Liver (tissue), 9 donors: ENCODE data around the gene SLC5A3. TPM values are rescaled to one million over a fixed set of nuclear protein-coding genes. Genes with fewer than 3 reads are reported as not detected.

Experiments used
- DNase-seq: peaks from one replicate; pipeline ENCODE4 v3.0.0-alpha.2; 2017; ENCODE audit warnings: low spot score
- H3K27ac ChIP-seq, 2 donors: one replicate each; pipeline ENCODE4 v1.7.0; 2013; ENCODE audit warnings: inconsistent platforms in 2 of 2, low read length in 2 of 2, control low read depth in 1 of 2, low read depth in 1 of 2, mild to moderate bottlenecking in 1 of 2
- H3K27me3 ChIP-seq, 4 donors: one replicate each; pipeline versions ENCODE4 v1.6.1 to v1.7.0; 2013; ENCODE audit warnings: low read length in 3 of 4, inconsistent platforms in 1 of 4, mild to moderate bottlenecking in 1 of 4, moderate library complexity in 1 of 4; ENCODE audit not compliant: control insufficient read depth in 4 of 4, insufficient read depth in 4 of 4
- H3K36me3 ChIP-seq, 4 donors: one replicate each; pipeline versions ENCODE4 v1.6.1 to v1.7.0; 2013; ENCODE audit warnings: low read length in 3 of 4, mild to moderate bottlenecking in 3 of 4, low read depth in 1 of 4, moderate library complexity in 1 of 4; ENCODE audit not compliant: control insufficient read depth in 4 of 4, insufficient read depth in 3 of 4
- H3K4me1 ChIP-seq, 4 donors: one replicate each; pipeline versions ENCODE4 v1.6.1 to v1.7.0; 2013; ENCODE audit warnings: low read length in 3 of 4, mild to moderate bottlenecking in 3 of 4, moderate library complexity in 1 of 4; ENCODE audit not compliant: control insufficient read depth in 4 of 4, insufficient read depth in 4 of 4
- H3K4me3 ChIP-seq, 3 donors: one replicate each; pipeline versions ENCODE4 v1.6.1 to v1.7.0; 2013; ENCODE audit warnings: low read length in 3 of 3, control low read depth in 1 of 3, low read depth in 1 of 3, mild to moderate bottlenecking in 1 of 3
- H3K9ac ChIP-seq, 2 donors: one replicate each; pipeline ENCODE4 v1.7.0; 2013; ENCODE audit warnings: low read length in 2 of 2, mild to moderate bottlenecking in 2 of 2, moderate library complexity in 2 of 2, control low read depth in 1 of 2, low read depth in 1 of 2
- H3K9me3 ChIP-seq, 4 donors: one replicate each; pipeline versions ENCODE4 v1.6.1 to v1.7.0; 2013; ENCODE audit warnings: low read length in 3 of 4; ENCODE audit not compliant: control insufficient read depth in 4 of 4
- FOXA2 ChIP-seq: IDR thresholded peaks from 2 replicates; pipeline ENCODE4 v1.6.1; 2016; ENCODE audit warnings: antibody characterized with exemption
- GABPA ChIP-seq, 2 donors: IDR thresholded peaks in 1 of 2; conservative IDR thresholded peaks in 1 of 2; 2 replicates each; pipeline ENCODE4 v1.6.1; 2016; ENCODE audit warnings: antibody characterized with exemption in 2 of 2, mild to moderate bottlenecking in 1 of 2, moderate library complexity in 1 of 2
- NR2F2 ChIP-seq: IDR thresholded peaks from 2 replicates; pipeline ENCODE4 v1.6.1; 2016; ENCODE audit warnings: antibody characterized with exemption
- RXRA ChIP-seq, 2 donors: IDR thresholded peaks; 2 replicates each; pipeline ENCODE4 v1.6.1; 2017 to 2018; ENCODE audit warnings: antibody characterized with exemption in 2 of 2, mild to moderate bottlenecking in 1 of 2
- YY1 ChIP-seq: IDR thresholded peaks from 2 replicates; pipeline ENCODE4 v1.6.1; 2016; ENCODE audit warnings: antibody characterized with exemption, mild to moderate bottlenecking
- WGBS: extraction: QIAGEN DNeasy Blood & Tissue Kit; methylation state at CpG from one replicate; pipeline ENCODE4 v1.1.7; 2013; 5-methylcytosine and 5-hydroxymethylcytosine counted together
- polyA plus RNA-seq, 2 donors: library from polyadenylated mRNA; stranded (reverse) in 1 of 2; unstranded in 1 of 2; fragments of 200-250 nt in 1 of 2; fragments of >200 nt in 1 of 2; fragmentation: Nextera tagmentation in 1 of 2; extraction: Ambion mirVana in 1 of 2; gene quantifications; one replicate each; pipeline versions ENCODE4 v1.2.1 to v1.2.3, GENCODE V29; 2013 to 2015
- total RNA-seq, 2 donors: library from RNA; depleted of rRNA; stranded (reverse); fragments of >200 nt; gene quantifications; one replicate each; pipeline ENCODE4 v1.2.3, GENCODE V29; 2014
- TF ChIP-seq, protein P1 (sequence below): IDR thresholded peaks from 2 replicates; pipeline ENCODE4 v1.6.1; 2016; ENCODE audit warnings: antibody characterized with exemption
- TF ChIP-seq, protein P2 (sequence below): IDR thresholded peaks from 2 replicates; pipeline ENCODE4 v1.6.1; 2016; ENCODE audit warnings: antibody characterized with exemption, mild to moderate bottlenecking
- TF ChIP-seq, protein P3 (sequence below): fragments of 150-350 bp; IDR thresholded peaks from 2 replicates; pipeline ENCODE4 v1.5.1; 2017; ENCODE audit warnings: improper control_type of control experiment, low read depth, low read length; ENCODE audit not compliant: missing input control
- TF ChIP-seq, protein P4 (sequence below): IDR thresholded peaks from 2 replicates; pipeline ENCODE4 v1.6.1; 2016; ENCODE audit warnings: antibody characterized with exemption
- TF ChIP-seq, protein P5 (sequence below): IDR thresholded peaks from 2 replicates; pipeline ENCODE4 v1.6.1; 2016; ENCODE audit warnings: antibody characterized with exemption
- donor health status: healthy.
- donor health status: healthy.
- donor health status: healthy.
- donor health status: healthy.
- donor health status: healthy.

The SLC5A3 gene
- total and polyA plus RNA-seq, 4 donors, result 1.5 to 16.6 (median 8.1) TPM

DNA sequence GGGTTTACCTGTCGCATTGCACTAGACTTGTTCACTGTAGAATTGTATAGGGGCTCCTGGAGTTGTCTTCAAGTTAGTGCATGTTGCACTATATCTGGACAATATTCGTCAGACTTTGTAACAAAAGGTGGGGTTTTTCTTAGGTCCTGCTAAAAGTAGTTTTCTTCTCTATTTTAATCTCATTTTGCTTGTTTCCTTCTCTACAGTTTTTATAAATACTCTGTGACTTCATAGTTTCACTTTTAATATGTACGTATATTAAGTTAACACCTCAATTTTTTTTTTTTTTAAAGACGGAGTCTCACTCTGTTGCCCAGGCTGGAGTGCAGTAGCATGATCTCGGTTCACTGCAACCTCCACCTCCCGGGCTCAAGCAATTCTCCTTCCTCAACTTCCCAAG is 26.5 kb upstream of the SLC5A3 start:
- no peaks in the 10 kb centered on the region for H3K4me1 ChIP-seq
- H3K36me3 ChIP-seq, result no peaks in the 10 kb centered on the region
- no peak for DNase-seq
- TF ChIP-seq, protein P1, sequence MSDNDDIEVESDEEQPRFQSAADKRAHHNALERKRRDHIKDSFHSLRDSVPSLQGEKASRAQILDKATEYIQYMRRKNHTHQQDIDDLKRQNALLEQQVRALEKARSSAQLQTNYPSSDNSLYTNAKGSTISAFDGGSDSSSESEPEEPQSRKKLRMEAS, result no peak
- TF ChIP-seq RXRA (IDR thresholded peaks at IDR 0.05), result no peak
- no peak for TF ChIP-seq GABPA (IDR thresholded peaks at IDR 0.05 in 1 of 2, conservative IDR thresholded peaks at IDR 0.05 in 1 of 2)
- TF ChIP-seq, protein P2, sequence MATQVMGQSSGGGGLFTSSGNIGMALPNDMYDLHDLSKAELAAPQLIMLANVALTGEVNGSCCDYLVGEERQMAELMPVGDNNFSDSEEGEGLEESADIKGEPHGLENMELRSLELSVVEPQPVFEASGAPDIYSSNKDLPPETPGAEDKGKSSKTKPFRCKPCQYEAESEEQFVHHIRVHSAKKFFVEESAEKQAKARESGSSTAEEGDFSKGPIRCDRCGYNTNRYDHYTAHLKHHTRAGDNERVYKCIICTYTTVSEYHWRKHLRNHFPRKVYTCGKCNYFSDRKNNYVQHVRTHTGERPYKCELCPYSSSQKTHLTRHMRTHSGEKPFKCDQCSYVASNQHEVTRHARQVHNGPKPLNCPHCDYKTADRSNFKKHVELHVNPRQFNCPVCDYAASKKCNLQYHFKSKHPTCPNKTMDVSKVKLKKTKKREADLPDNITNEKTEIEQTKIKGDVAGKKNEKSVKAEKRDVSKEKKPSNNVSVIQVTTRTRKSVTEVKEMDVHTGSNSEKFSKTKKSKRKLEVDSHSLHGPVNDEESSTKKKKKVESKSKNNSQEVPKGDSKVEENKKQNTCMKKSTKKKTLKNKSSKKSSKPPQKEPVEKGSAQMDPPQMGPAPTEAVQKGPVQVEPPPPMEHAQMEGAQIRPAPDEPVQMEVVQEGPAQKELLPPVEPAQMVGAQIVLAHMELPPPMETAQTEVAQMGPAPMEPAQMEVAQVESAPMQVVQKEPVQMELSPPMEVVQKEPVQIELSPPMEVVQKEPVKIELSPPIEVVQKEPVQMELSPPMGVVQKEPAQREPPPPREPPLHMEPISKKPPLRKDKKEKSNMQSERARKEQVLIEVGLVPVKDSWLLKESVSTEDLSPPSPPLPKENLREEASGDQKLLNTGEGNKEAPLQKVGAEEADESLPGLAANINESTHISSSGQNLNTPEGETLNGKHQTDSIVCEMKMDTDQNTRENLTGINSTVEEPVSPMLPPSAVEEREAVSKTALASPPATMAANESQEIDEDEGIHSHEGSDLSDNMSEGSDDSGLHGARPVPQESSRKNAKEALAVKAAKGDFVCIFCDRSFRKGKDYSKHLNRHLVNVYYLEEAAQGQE, result no peak
- TF ChIP-seq, protein P3, sequence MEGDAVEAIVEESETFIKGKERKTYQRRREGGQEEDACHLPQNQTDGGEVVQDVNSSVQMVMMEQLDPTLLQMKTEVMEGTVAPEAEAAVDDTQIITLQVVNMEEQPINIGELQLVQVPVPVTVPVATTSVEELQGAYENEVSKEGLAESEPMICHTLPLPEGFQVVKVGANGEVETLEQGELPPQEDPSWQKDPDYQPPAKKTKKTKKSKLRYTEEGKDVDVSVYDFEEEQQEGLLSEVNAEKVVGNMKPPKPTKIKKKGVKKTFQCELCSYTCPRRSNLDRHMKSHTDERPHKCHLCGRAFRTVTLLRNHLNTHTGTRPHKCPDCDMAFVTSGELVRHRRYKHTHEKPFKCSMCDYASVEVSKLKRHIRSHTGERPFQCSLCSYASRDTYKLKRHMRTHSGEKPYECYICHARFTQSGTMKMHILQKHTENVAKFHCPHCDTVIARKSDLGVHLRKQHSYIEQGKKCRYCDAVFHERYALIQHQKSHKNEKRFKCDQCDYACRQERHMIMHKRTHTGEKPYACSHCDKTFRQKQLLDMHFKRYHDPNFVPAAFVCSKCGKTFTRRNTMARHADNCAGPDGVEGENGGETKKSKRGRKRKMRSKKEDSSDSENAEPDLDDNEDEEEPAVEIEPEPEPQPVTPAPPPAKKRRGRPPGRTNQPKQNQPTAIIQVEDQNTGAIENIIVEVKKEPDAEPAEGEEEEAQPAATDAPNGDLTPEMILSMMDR, result no peak
- no peak overlapping the region for H3K4me3 ChIP-seq
- H3K27ac ChIP-seq, result no peak overlapping the region
- H3K9me3 ChIP-seq, result no peaks in the 10 kb centered on the region
- WGBS, result 81% methylated on average over 6 of the region's 6 CpGs
- no peak overlapping the region for H3K9ac ChIP-seq
- H3K27me3 ChIP-seq, result no peaks in the 10 kb centered on the region

DNA sequence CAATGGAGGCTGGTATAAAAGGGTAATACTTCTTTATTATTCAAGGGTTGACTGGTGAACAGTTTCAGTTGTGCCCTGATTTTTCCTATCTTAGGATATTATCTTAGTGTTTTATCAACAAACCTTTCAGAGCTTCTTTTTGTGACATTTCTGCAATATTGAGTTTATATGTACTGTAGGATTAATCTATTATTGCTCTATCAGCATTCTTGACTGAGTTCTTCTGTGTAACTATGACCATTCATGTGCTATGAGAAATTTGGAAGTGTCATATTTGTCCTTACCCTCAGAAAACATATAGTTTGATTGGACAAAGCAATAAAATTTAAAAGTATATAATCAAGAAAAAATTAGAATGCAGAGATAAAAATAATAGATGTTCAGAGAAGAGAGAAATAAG is 25.5 kb upstream of the SLC5A3 start:
- Histone ChIP-seq H3K4me1 (no peaks in the 10 kb centered on the region), H3K27me3 (no peaks in the 10 kb centered on the region), H3K36me3 (no peaks in the 10 kb centered on the region), H3K9me3 (no peaks in the 10 kb centered on the region), H3K4me3 (no peak overlapping the region), H3K9ac (no peak overlapping the region), H3K27ac (no peak overlapping the region)
- DNase-seq, result no peak
- TF ChIP-seq, protein P4, sequence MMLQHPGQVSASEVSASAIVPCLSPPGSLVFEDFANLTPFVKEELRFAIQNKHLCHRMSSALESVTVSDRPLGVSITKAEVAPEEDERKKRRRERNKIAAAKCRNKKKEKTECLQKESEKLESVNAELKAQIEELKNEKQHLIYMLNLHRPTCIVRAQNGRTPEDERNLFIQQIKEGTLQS, result no peak
- TF ChIP-seq NR2F2, result no peak
- TF ChIP-seq YY1, result no peak
- TF ChIP-seq, protein P5, sequence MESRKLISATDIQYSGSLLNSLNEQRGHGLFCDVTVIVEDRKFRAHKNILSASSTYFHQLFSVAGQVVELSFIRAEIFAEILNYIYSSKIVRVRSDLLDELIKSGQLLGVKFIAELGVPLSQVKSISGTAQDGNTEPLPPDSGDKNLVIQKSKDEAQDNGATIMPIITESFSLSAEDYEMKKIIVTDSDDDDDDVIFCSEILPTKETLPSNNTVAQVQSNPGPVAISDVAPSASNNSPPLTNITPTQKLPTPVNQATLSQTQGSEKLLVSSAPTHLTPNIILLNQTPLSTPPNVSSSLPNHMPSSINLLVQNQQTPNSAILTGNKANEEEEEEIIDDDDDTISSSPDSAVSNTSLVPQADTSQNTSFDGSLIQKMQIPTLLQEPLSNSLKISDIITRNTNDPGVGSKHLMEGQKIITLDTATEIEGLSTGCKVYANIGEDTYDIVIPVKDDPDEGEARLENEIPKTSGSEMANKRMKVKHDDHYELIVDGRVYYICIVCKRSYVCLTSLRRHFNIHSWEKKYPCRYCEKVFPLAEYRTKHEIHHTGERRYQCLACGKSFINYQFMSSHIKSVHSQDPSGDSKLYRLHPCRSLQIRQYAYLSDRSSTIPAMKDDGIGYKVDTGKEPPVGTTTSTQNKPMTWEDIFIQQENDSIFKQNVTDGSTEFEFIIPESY, result no peak
- TF ChIP-seq FOXA2, result no peak
